Endodermal cell (in vitro differentiated cells): Measurements from ENCODE around the gene RTCB. TPM values are rescaled to one million over a fixed set of nuclear protein-coding genes. Genes with fewer than 3 reads are reported as not detected.

Experiments
- DNase-seq: peaks from one replicate; pipeline ENCODE4 v3.0.0-alpha.2; 2017
- H3K27ac ChIP-seq: 2 replicates; pipeline ENCODE4 v1.5.1; 2013; ENCODE audit warnings: mild to moderate bottlenecking, low read depth, low read length, moderate library complexity
- H3K27me3 ChIP-seq: 2 replicates; pipeline ENCODE4 v1.6.1; 2013; ENCODE audit warnings: mild to moderate bottlenecking, low read length, moderate library complexity; ENCODE audit not compliant: insufficient read depth, control insufficient read depth, poor library complexity, severe bottlenecking
- H3K36me3 ChIP-seq: 2 replicates; pipeline ENCODE4 v1.7.0; 2013; ENCODE audit warnings: mild to moderate bottlenecking, low read length, moderate library complexity; ENCODE audit not compliant: control insufficient read depth, insufficient read depth
- H3K4me1 ChIP-seq: one replicate; pipeline ENCODE4 v1.7.0; 2013; ENCODE audit warnings: low read length; ENCODE audit not compliant: control insufficient read depth, insufficient read depth
- H3K4me3 ChIP-seq: 2 replicates; pipeline ENCODE4 v1.5.1; 2013; ENCODE audit warnings: mild to moderate bottlenecking, low read length, moderate library complexity
- H3K9ac ChIP-seq: 2 replicates; pipeline ENCODE4 v1.6.1; 2013; ENCODE audit warnings: mild to moderate bottlenecking, low read length, moderate library complexity; ENCODE audit not compliant: poor library complexity, severe bottlenecking; ENCODE audit errors: extremely low read depth
- H3K9me3 ChIP-seq: 2 replicates; pipeline ENCODE4 v1.6.1; 2013; ENCODE audit warnings: mild to moderate bottlenecking, low read length, moderate library complexity; ENCODE audit not compliant: control insufficient read depth
- H3K27ac Mint-ChIP-seq: 2 replicates; pipeline ENCODE4 v1.8.0; 2020; ENCODE audit warnings: mixed read lengths
- H3K27me3 Mint-ChIP-seq: 2 replicates; pipeline ENCODE4 v1.8.0; 2021; ENCODE audit warnings: mild to moderate bottlenecking, mixed read lengths; ENCODE audit not compliant: insufficient read depth
- H3K36me3 Mint-ChIP-seq: 2 replicates; pipeline ENCODE4 v1.8.0; 2020; ENCODE audit warnings: low read depth, mixed read lengths
- H3K4me1 Mint-ChIP-seq: 2 replicates; pipeline ENCODE4 v1.8.0; 2020; ENCODE audit warnings: mixed read lengths
- H3K4me3 Mint-ChIP-seq: 2 replicates; pipeline ENCODE4 v1.8.0; 2020; ENCODE audit warnings: mild to moderate bottlenecking, moderate library complexity, mixed read lengths
- H3K9me3 Mint-ChIP-seq: 2 replicates; pipeline ENCODE4 v1.8.0; 2020; ENCODE audit warnings: mild to moderate bottlenecking, mixed read lengths
- CTCF ChIP-seq: fragments of 200-600 bp; sonication (generic); conservative IDR thresholded peaks from 2 replicates; pipeline ENCODE4 v1.5.0; 2021; ENCODE audit warnings: antibody characterized with exemption, mild to moderate bottlenecking
- WGBS, 2 experiments: methylation state at CpG; one replicate each; pipeline versions ENCODE4 v1.1.5 to v1.1.7; 2013; ENCODE audit warnings: missing lambda C conversion rate in 2 of 2, mixed read lengths in 1 of 2; ENCODE audit not compliant: insufficient coverage in 1 of 2, insufficient read length in 1 of 2; 5-methylcytosine and 5-hydroxymethylcytosine counted together
- long read RNA-seq, 4 experiments: library from polyadenylated mRNA in 2 of 4; library from RNA in 1 of 4; library from capped mRNA in 1 of 4; stranded (forward) in 3 of 4; unstranded in 1 of 4; transcript quantifications; one replicate each; pipeline ENCODE4 v2.0.0, GENCODE V29; 2020 to 2021; ENCODE audit warnings: inconsistent platforms in 1 of 4
- polyA plus RNA-seq, 2 experiments: library from polyadenylated mRNA; stranded (reverse); fragments of 50-300 nt; gene quantifications; one replicate each; pipeline ENCODE4 v1.2.3, GENCODE V29; 2013
- total RNA-seq, 2 donors: library from RNA; stranded (reverse); fragmentation: NEBNext Ultra II Directional in 1 of 2; extraction: Animal tissue kit (Norgen Biotek cat#: 25700) in 1 of 2; gene quantifications; 2 replicates in 1 of 2; 3 replicates in 1 of 2; pipeline ENCODE4 v1.2.1, GENCODE V29; 2021

The RTCB gene
- 100 to 1,000 TPM; 113 to 126 TPM for total RNA-seq
- polyA plus RNA-seq (2013, experiment 1 of 2): 91.8 TPM
- polyA plus RNA-seq (2013, experiment 2 of 2): 79.9 TPM
- long read RNA-seq, experiment 1, transcript RTCB-201 (12 exons, 2,027 nt): major isoform, 38 of 75 reads
- long read RNA-seq, experiment 1, partial matches to known transcripts: 32 of 75 reads
- long read RNA-seq, experiment 1, other reads (novel, unspliced or antisense): 5 of 75 reads
- long read RNA-seq, experiment 2, transcript RTCB-201 (12 exons, 2,027 nt): major isoform, 355 of 382 reads
- long read RNA-seq, experiment 2, partial matches to known transcripts: 11 of 382 reads
- long read RNA-seq, experiment 2, other reads (novel, unspliced or antisense): 16 of 382 reads
- long read RNA-seq, experiment 3, transcript RTCB-201 (12 exons, 2,027 nt): major isoform, 1,524 of 1,575 reads
- long read RNA-seq, experiment 3, partial matches to known transcripts: 9 of 1,575 reads
- long read RNA-seq, experiment 3, other reads (novel, unspliced or antisense): 40 of 1,575 reads
- long read RNA-seq, experiment 4, transcript RTCB-201 (12 exons, 2,027 nt): major isoform, 278 of 393 reads
- long read RNA-seq, experiment 4, partial matches to known transcripts: 99 of 393 reads
- long read RNA-seq, experiment 4, other reads (novel, unspliced or antisense): 14 of 393 reads

- no peaks in the 10 kb centered on the region for H3K27me3 ChIP-seq
- H3K4me1 ChIP-seq: peaks cover 6% of the 10 kb centered on the region
- Mint-ChIP-seq H3K27me3 (no peaks in the 10 kb centered on the region), H3K36me3 (peaks cover 24% of the 10 kb centered on the region), H3K27ac (peak within 1 kb of the TSS; percentile 97), H3K4me3 (peak within 1 kb of the TSS; percentile 93), H3K9me3 (no peaks in the 10 kb centered on the region), H3K4me1 (peaks cover 18% of the 10 kb centered on the region)
- peak within 1 kb of the TSS; percentile 87 for H3K9ac ChIP-seq
- peak within 1 kb of the TSS; percentile 47 for H3K27ac ChIP-seq
- H3K9me3 ChIP-seq: no peaks in the 10 kb centered on the region
- DNase-seq: peak; percentile 96
- TF ChIP-seq CTCF: no peak
- peak within 1 kb of the TSS; percentile 98 for H3K4me3 ChIP-seq
- H3K36me3 ChIP-seq: peaks cover 21% of the 10 kb centered on the region
- 5 to 7% methylated on average over 26 to 40 of the region's 40 CpGs for WGBS, 2 experiments
These were observed at the start of gene RTCB for GRCh38 chr22:32411829-32412592. RTCB (minus strand) TSS chr22:32412247; CDS start chr22:32412156, 91 bp downstream.

GRCh38 chr22:32457031-32457430 lies 45.0 kb upstream of the RTCB start:
- 88 to 100% methylated on average over 3 to 4 of the region's 4 CpGs for WGBS, 2 experiments
- no peak overlapping the region for H3K27ac Mint-ChIP-seq
- H3K36me3 Mint-ChIP-seq: no peaks in the 10 kb centered on the region
- no peak for TF ChIP-seq CTCF
- H3K4me1 Mint-ChIP-seq: no peaks in the 10 kb centered on the region
- H3K27me3 ChIP-seq: peaks cover 46% of the 10 kb centered on the region
- H3K27ac ChIP-seq: no peak overlapping the region
- no peak for DNase-seq
- H3K4me3 Mint-ChIP-seq: no peak overlapping the region
- H3K9ac ChIP-seq: no peak overlapping the region
- H3K4me3 ChIP-seq: no peak overlapping the region
- H3K9me3 Mint-ChIP-seq: no peaks in the 10 kb centered on the region
- H3K27me3 Mint-ChIP-seq: peaks cover 63% of the 10 kb centered on the region
- no peaks in the 10 kb centered on the region for H3K36me3 ChIP-seq
- no peaks in the 10 kb centered on the region for H3K9me3 ChIP-seq
- no peaks in the 10 kb centered on the region for H3K4me1 ChIP-seq

GRCh38 chr22:32448980-32449379 lies 36.9 kb upstream of the RTCB start:
- 67 to 81% methylated on average over 1 to 4 of the region's 4 CpGs for WGBS, 2 experiments
- no peak for DNase-seq
- Histone ChIP-seq H3K36me3 (no peaks in the 10 kb centered on the region), H3K9me3 (no peaks in the 10 kb centered on the region), H3K9ac (no peak overlapping the region), H3K4me3 (no peak overlapping the region), H3K27ac (no peak overlapping the region), H3K27me3 (peaks cover 36% of the 10 kb centered on the region), H3K4me1 (no peaks in the 10 kb centered on the region)
- no peaks in the 10 kb centered on the region for H3K36me3 Mint-ChIP-seq
- H3K4me3 Mint-ChIP-seq: no peak overlapping the region
- H3K27me3 Mint-ChIP-seq: peaks cover 24% of the 10 kb centered on the region
- TF ChIP-seq CTCF: no peak
- no peak overlapping the region for H3K27ac Mint-ChIP-seq
- H3K9me3 Mint-ChIP-seq: no peaks in the 10 kb centered on the region
- no peaks in the 10 kb centered on the region for H3K4me1 Mint-ChIP-seq
